ENCODE data around the gene HECTD1.

The HECTD1 gene

GRCh38 chr14:31164115-31164514 lies 43.5 kb downstream of the HECTD1 start:
- no peak for TF ChIP-seq CTCF (IDR thresholded peaks at IDR 0.05; ENCODE audit: low read length, missing control alignments)
- DNase-seq (ENCODE audit: low read depth): no peak
- no peak overlapping the region for H3K4me3 ChIP-seq (replicated peaks; ENCODE audit: low read depth, low read length)

GRCh38 chr14:31162910-31163649 lies 44.5 kb downstream of the HECTD1 start:
- DNase-seq (ENCODE audit: low read depth): no peak
- TF ChIP-seq CTCF (IDR thresholded peaks at IDR 0.05; ENCODE audit: low read length, missing control alignments): no peak
- no peak overlapping the region for H3K4me3 ChIP-seq (replicated peaks; ENCODE audit: low read depth, low read length)

GRCh38 chr14:31161274-31161673 lies 46.3 kb downstream of the HECTD1 start:
- no peak overlapping the region for H3K4me3 ChIP-seq (replicated peaks; ENCODE audit: low read depth, low read length)
- no peak for DNase-seq (ENCODE audit: low read depth)
- no peak for TF ChIP-seq CTCF (IDR thresholded peaks at IDR 0.05; ENCODE audit: low read length, missing control alignments)

- no peak for DNase-seq (ENCODE audit: low read depth)
- no peak for TF ChIP-seq CTCF (IDR thresholded peaks at IDR 0.05; ENCODE audit: low read length, missing control alignments)
- no peak overlapping the region for H3K4me3 ChIP-seq (replicated peaks; ENCODE audit: low read depth, low read length)
These were observed 47.8 kb downstream of the HECTD1 start for GRCh38 chr14:31159682-31160296.

GRCh38 chr14:31154956-31155355 lies 52.6 kb downstream of the HECTD1 start:
- no peak overlapping the region for H3K4me3 ChIP-seq (replicated peaks; ENCODE audit: low read depth, low read length)
- no peak for DNase-seq (ENCODE audit: low read depth)
- TF ChIP-seq CTCF (IDR thresholded peaks at IDR 0.05; ENCODE audit: low read length, missing control alignments): no peak

- no peak for TF ChIP-seq CTCF (IDR thresholded peaks at IDR 0.05; ENCODE audit: low read length, missing control alignments)
- no peak overlapping the region for H3K4me3 ChIP-seq (replicated peaks; ENCODE audit: low read depth, low read length)
- DNase-seq (ENCODE audit: low read depth): no peak
These were observed 65.0 kb downstream of the HECTD1 start for GRCh38 chr14:31142455-31143087.
